DMS53 treated with DMSO at 0.1 percent for 48 hours (cell line): Measurements from ENCODE around the gene PREPL.

Experiments used
- DNase-seq: peaks from one replicate; lab custom pipeline; 2025; ENCODE audit not compliant: unreplicated experiment; lab: John Stamatoyannopoulos, UW

Gene PREPL

DNA sequence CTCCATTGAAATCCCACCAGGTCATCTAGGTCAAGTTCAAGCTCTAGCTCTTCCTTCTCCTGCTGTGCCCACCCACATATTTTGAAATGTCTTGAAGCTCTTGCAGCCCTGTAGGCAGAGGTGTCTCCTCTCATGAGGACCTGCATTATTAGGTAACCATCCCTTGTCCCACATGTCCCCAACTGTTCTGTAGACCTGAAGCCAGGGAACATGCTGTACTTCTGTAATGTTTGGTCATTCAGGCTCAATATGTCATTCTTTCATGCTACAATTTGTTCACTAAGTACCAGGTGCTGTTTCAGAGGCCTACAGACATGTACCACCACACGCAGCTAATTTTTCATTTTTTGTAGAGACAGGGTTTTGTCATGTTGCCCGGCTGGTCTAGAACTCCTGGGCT lies 63.9 kb downstream of the PREPL start:
- no peak for DNase-seq

DNA sequence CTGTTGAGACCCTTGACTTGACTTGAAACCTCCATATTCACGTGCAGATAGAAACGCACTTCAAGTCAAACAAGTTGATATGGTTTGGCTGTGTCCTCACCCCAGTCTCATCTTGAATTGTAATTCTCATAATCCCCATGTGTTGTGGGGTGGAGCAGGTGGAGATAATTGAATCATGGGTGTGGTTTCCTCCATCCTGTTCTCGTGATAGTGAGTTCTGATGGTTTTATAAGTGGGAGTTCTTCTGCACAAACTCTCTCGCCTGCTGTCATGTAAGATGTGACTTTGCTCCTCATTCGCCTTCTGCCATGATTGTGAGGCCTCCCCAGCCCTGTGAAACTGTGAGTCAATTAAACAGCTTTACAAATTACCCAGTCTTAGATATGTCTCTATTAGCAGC lies 64.6 kb downstream of the PREPL start:
- DNase-seq = no peak

DNA sequence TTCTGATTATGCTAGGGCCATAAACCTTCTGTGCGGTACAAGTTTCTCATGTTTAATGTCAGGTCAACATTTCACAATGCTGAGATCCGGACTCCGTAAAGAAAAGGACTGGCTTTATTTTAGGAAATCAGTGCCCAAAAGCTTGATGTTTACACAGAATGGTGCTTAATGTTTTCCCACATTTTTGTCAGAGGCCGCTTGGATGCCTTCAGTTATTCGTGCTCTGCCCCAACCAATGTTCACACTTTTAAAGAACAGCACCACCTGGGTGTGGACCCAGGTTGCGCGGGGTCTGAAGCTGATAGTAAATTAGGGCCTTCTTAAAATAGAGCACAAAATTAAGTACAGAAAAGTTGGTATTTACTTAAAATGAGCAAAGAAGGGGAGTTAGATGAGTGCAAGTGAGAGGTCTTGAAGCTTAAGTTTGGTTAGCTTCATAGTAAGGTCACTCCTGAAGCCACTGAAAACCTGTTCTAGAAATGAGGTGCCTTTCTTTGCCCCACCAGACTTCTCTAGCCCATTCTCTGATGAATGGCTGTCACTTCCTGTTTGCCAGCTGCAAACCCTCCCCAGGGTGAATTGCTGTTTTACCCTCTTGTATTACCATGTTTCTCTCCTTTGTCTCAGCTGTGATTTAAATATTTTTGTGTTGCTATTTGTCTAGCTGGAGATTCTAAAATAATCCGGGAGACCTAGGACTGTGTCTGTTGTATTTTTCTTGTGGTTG lies 65.5 kb downstream of the PREPL start:
- no peak for DNase-seq

DNA sequence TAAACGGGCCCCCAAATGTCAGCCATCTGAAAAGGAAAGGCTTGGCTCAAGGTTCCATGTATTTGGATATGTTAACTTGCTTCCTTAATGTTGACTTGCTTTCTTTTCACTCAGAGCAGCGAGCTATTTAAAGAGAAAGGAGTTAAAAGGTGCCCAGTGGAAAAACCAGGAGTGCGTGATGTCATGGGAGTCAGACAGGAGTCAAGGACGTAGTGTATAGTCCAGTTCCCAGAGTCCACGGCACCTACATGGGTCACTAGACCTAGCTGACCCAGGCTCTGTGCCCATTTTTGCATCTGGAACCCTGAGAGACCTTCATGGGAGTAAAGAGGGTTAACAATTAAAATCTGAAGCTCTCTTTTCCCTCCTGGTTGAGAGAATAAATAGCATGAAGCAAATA lies 66.2 kb downstream of the PREPL start:
- DNase-seq = no peak

DNA sequence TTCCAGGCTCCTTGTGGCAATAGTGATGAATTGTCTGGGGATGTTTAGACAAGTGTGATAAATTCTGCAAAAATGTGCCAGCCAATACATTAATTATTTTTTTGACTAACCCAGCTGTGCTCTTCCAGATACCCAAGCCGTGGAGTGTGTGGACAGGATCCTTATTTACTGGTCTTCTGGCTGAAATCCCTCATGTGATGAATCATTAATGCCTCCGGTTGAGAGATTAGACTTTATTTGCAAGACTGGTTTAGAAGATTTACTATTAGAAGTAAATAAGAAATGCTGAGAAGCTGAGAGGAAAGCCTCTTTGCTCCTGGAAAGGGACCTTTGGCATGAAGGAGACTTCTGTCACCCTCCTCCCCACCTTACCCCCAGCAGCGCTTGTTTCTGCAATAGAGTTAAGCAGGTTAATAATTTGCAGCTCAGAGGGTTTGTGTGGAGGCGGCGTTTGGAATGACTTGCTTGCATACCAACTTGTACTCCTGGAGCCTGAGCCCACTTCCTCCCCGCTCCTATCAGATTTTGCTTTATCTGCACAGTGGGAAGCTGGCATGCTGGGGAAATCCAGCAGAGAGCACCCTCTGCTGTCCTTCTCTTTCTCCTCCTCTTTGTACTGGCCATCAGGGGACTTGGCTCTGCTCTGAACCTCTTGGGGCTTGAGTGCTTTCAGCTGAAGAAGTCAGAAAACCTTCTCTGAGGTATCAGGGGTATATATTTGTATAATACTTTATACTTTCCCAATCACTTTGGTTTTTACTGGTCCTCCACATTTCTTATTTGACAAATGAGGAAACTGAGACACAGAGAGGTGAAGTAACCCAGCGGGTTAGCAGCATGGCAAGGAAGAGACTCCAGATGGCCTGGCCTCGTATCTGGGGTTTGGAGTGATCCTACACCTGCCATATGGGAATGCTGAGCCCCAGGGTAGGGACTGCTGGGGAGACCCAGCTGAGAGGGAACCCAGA lies 69.7 kb downstream of the PREPL start:
- DNase-seq = peak; percentile 80

DNA sequence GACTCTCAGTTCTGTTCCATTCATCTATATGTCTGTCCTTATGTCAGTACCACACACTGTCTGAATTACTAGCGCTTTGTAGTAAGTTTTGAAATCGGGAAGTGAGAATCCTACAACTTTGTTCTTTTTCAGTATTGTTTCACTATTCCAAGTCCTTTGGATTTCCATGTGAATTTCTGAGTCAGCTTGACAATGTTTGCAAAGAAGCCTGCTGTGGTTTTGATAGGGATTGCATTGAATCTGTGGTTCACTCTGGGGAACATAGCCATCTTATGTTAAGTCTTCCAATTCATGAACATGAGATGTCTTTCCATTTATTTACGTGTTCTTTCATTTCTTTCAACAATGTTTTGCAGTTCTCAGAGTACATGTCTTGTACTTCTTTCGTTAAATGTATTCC lies 71.0 kb downstream of the PREPL start:
- DNase-seq = no peak

DNA sequence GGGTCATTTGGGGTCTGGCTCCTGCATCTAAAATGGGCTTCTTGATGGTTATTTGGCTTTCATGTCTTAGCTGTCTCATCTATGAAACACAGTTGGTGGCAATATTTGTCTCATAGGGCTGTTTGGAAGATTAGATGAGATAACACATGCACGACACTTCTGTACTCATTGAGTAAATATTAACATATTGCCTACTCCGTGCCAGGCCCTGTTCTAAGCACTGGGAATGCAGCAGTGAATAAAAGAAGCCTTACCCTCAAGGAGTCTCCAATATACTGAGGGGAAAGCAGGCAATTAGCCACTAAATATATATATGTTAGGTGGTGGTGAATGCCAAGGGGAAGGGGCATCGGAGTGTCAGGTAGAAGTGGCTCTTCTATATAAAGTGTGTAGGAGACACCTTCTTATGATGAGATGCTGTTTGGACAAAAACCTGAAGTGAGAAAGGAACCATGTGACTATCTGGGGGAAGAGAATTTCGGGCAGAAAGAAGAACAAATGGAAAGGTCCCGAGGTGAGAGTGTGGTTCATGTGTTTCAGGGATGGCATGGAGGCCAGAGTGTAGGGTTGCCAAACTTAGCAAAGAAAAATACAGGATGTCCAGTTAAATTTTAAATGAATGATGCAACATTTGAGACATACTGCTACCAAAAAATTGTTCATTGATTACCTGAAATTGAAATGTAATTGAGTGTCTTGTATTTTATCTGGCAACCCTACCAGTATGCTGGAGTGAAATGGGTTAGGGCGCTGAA lies 74.2 kb downstream of the PREPL start:
- no peak for DNase-seq

DNA sequence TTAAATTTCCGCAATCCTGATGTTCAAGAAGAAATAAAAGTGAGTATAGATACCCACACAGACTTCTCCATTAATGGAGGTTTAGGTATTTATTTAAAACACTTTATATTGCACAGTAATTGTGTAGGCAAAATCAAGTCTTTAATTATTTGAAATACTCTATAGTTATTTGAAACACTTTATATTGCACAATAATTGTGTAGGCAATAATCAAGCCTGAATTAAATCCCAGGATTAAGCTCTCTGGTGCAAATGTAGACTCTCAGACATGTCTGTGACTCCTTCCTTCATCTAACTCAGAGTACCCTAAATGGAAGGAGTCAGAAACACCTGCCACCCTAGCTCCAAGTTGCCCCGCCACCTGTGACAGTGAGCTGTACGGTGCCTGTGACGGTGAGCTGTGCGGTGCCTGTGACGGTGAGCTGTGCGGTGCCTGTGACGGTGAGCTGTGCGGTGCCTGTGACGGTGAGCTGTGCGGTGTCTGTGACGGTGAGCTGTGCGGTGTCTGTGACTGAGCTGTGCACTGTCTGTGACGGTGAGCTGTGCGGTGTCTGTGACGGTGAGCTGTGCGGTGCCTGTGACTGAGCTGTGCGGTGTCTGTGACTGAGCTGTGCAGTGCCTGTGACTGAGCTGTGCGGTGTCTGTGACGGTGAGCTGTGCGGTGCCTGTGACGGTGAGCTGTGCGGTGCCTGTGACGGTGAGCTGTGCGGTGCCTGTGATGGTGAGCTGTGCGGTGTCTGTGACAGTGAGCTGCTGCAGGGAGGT lies 75.0 kb downstream of the PREPL start:
- no peak for DNase-seq

DNA sequence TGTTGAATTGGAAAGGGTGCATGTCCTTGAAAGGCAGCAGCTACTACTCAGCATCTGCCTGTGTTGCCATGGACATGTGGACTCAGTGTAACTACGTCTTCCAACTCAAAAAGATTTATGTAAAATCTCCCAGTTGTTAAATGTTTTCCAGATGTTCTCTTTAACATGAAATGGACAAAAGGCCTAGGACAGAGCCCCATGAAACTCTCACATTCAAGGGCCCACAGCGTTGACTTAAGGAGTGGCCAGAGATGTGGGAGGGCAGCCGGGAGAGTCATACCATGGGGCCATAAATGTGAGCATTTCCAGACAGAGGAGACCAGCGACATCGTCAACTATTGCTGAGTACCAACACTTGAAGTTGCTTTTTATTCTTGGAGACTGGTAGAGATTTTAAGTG lies 76.1 kb downstream of the PREPL start:
- DNase-seq = no peak

DNA sequence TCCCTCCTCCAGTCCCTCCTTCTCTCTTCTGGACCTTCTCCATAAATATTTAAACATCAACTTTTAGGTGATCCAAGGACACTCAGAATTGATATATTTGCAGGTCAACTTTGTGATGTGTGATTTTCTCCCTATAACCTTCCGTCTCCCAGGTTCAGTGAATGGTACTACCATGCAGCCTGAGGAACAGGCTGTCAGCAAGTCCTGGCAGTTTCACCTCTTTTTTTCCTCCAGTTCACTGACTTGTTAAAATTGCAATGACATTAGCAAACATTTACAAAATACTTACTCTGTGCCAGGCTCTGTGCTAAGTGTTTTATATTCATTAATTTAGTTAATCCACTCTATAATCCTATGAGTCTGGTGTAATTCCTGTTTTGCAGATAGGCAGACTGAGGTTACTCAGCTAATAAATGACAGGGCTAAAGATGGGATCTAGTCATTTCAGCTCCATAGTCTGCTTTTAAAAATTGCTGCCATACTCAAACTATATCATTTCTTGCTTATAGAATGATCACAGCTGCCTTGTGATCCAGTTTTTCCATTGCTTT lies 78.1 kb downstream of the PREPL start:
- DNase-seq = no peak

DNA sequence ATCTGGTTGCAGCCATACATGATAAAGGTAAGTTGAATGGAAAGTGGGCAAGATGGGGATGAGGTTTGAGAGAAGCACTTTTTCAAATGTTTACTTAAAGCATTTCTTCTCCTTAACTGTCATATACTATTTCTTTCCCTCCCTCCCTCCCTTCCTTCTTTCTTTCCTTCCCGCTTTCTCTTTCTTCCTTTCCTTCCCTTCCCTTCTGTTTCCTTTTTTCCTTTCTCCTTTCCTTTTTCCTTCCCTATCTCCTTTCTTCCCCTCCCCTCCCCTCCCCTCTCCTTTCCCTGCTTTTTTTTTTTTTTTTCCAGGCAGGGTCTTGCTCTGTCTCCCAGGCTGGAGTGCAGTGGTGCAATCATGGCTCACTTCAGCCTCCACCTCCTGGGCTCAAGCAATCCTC lies 80.4 kb downstream of the PREPL start:
- DNase-seq = no peak

DNA sequence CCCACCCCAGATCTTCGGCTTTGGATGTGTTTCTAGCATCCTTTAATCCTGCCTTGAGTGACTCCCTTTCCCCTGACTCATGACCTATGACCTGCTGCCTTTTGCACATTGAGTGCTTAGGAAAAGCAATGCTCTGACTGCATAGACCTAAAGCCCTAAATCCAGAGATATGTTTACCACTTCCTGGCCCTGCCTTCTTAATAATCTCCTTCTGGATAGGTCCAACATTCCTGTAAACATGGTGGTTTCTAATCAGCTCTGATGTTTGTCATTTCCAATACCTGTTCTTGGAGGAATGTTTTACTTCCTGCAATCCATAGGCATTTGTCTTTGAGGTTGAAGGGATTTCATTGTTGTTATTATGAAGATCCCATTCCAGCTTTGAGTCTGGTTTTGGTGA lies 83.8 kb downstream of the PREPL start:
- no peak for DNase-seq

DNA sequence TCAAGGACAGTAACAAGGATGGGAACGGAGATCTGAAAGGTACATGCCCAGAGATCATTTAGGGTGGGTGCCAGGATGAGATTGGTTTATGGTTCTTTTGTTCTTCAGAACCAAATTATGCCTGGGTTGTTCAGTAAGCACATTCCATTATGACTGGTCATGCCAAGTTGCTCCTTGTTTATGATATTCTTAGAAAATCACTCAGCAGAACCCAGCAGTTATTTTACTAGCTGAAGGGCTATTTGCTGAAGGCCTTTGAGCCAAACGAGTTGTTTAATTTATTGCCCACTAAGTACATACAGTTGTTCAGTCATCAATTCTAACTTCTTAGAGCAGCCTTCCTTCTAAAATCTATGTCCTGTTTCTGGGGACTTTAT lies 85.4 kb downstream of the PREPL start:
- no peak for DNase-seq

DNA sequence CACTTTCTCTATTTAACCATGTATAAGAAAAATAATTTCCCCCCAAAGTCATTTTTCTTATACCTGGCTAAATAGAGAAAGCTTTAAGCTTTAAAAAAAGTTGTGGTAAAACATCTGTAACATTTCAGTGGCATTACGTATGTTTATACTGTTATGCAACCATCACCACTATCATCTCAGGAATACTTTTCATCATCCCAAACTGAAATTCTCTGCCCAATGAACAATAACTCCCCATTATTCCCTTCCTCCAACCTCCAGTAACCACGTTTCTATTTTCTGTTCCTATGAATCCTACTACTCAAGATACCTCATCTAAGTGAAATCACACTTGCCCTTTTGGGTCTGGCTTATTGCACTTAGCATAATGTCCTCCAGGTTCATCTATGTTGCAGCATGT lies 87.7 kb downstream of the PREPL start:
- no peak for DNase-seq

DNA sequence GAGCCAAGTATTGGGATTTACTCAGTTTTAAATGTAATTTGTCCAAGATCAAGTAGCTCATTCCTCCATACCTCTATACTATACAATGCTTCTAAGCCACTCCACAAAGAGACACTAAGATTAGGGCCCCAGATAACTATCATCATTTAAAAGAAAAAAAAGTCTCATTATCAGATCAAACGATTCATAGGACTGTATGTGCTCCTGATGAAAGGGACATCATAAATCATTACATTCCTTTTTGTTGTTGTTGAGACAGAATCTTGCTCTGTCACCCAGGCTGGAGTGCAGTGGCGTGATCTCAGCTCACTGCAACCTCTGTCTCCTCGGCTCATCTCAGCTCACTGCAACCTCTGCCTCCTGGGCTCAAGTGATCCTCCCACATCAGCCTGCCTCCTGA lies 88.2 kb downstream of the PREPL start:
- no peak for DNase-seq

DNA sequence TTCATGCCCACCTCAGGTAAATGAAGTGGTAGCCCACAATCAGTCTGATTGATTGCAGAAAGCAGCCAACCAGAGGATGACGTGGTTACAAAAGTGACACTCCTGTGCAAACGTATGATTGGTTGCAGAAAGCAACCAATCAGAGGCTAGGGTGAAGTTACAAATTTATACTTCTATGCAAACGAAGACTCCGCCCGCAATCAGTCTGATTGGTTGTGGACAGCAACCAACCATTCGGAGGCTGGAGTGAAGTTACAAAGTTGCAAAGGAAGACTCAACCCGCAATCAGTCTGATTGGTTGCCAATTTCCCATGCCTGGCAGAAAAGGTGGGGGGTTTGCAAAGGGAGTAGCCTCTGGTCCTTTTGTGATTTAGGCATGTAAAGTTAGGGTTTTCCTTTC lies 90.0 kb downstream of the PREPL start:
- DNase-seq = no peak

DNA sequence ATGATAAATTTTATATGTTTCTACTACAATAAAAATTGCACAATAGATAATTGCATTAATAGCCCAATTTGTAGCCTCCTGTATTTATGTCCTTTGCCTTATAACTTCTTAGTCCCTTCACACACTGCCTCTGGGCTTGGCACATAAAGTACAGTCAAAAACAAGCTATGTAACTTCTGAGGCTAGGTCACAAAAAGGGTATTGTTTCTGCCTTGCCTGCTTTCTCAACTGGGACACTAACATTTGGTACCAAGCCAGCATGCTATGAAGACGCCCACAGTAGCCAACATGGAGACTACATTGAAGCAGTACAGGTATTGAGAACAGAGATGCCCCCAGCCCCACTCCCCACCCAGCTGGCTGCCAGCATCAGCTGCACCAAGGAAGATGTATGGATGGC lies 91.5 kb downstream of the PREPL start:
- no peak for DNase-seq

DNA sequence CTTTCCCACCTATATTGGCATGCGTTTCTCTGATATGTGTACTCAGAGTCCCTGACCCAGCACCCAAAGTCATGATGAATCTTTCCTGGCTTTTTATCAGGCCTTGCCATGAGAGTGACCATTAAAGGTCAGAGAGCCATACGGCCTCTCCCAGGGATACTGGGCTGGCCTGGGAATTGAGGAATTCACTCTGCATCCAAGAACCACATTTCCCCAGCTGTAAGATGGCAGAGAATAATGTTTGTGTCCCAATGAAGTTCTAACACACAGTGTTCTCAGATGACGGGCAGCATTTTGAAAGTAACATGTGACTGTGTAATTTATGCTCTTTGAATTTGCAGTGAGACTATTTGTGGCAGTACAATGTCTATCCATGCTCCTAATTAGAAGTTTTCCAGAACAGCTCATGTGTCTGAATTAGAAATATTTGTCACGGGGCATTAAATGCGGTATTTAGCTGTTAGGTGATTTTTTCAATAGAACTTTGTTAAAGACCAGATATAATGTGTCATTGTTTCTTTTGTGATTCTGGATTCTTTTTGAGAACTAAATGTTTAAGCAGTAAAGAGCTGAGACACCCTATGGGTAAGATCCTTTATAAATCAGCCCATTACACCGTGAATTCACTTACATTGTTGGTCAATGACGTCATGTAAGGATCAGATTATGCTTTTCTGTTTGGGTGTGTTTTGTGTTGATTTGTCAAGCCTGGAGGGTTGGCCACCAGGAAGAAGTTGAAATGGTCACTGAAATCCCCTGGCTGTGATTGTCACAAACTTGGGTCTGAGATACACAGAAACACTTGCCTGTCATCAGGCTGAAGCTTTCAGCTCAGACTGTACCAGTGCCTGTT lies 93.3 kb downstream of the PREPL start:
- no peak for DNase-seq
